HG03025 (cell line): ENCODE measurements around the gene IL1RAP.
"Not testable (repeated sequence)": the region's sequence is repeated elsewhere in the genome, so short reads cannot be mapped to it uniquely, and the experiment has no call there.

Source experiments
- ATAC-seq: cut with Tn5 transposase; IDR thresholded peaks from one replicate; pipeline ENCODE4 v1.9.1; 2021; ENCODE audit warnings: mild to moderate bottlenecking, moderate library complexity; ENCODE audit not compliant: unreplicated experiment, low FRiP score

The IL1RAP gene

GRCh38 chr3:190513409-190514370 is at the start of gene IL1RAP:
IL1RAP (plus strand) TSS chr3:190514085; CDS start chr3:190564290, 50,205 bp downstream.
- peak; percentile 99 for ATAC-seq

- ATAC-seq, result no peak
Observed at GRCh38 chr3:190467922-190468321, 46.0 kb upstream of the IL1RAP start.

GRCh38 chr3:190473261-190473660 is 40.6 kb upstream of the IL1RAP start:
- not testable (repeated sequence) for ATAC-seq

- ATAC-seq, result no peak
Observed at GRCh38 chr3:190481779-190482178, 32.1 kb upstream of the IL1RAP start.

- ATAC-seq, result no peak
Observed at GRCh38 chr3:190485830-190486532, 27.9 kb upstream of the IL1RAP start.

GRCh38 chr3:190486533-190486864 is 27.4 kb upstream of the IL1RAP start:
- no peak for ATAC-seq

- ATAC-seq, result no peak
Observed at GRCh38 chr3:190486908-190487607, 26.8 kb upstream of the IL1RAP start.

- no peak for ATAC-seq
Observed at GRCh38 chr3:190491533-190492054, 22.3 kb upstream of the IL1RAP start.

GRCh38 chr3:190492129-190492528 is 21.8 kb upstream of the IL1RAP start:
- no peak for ATAC-seq

GRCh38 chr3:190492966-190493365 is 20.9 kb upstream of the IL1RAP start:
- no peak for ATAC-seq

- ATAC-seq, result no peak
Observed at GRCh38 chr3:190494907-190495306, 19.0 kb upstream of the IL1RAP start.

- ATAC-seq, result no peak
Observed at GRCh38 chr3:190495354-190495753, 18.5 kb upstream of the IL1RAP start.

- no peak for ATAC-seq
Observed at GRCh38 chr3:190495796-190496195, 18.1 kb upstream of the IL1RAP start.

- ATAC-seq, result no peak
Observed at GRCh38 chr3:190496859-190497258, 17.0 kb upstream of the IL1RAP start.

- no peak for ATAC-seq
Observed at GRCh38 chr3:190497811-190498210, 16.1 kb upstream of the IL1RAP start.

GRCh38 chr3:190498293-190498692 is 15.6 kb upstream of the IL1RAP start:
- no peak for ATAC-seq

GRCh38 chr3:190499122-190499521 is 14.8 kb upstream of the IL1RAP start:
- ATAC-seq, result no peak

GRCh38 chr3:190502946-190503345 is 10.9 kb upstream of the IL1RAP start:
- no peak for ATAC-seq

- no peak for ATAC-seq
Observed at GRCh38 chr3:190504354-190505125, 9.3 kb upstream of the IL1RAP start.

- ATAC-seq, result no peak
Observed at GRCh38 chr3:190505381-190506003, 8.4 kb upstream of the IL1RAP start.
